GM12891 (cell line): ENCODE results near the gene NOTCH2.

Experiments
- POLR2A ChIP-seq: IDR thresholded peaks from 2 replicates; pipeline ENCODE4 v1.6.1; 2011; ENCODE audit warnings: low read depth, low read length, control low read depth
- POLR2AphosphoS5 ChIP-seq: IDR thresholded peaks from 2 replicates; pipeline ENCODE4 v1.6.1; 2011; ENCODE audit warnings: low read depth, low read length, control low read depth
- POU2F2 ChIP-seq: IDR thresholded peaks from 2 replicates; pipeline ENCODE4 v1.6.1; 2011; ENCODE audit warnings: low read depth, mild to moderate bottlenecking, control low read depth, low read length, moderate library complexity
- TAF1 ChIP-seq: IDR thresholded peaks from 2 replicates; pipeline ENCODE4 v1.6.1; 2011; ENCODE audit warnings: low read depth, low read length, control low read depth

- TF ChIP-seq TAF1: no peak
- TF ChIP-seq POLR2AphosphoS5: no peak
- no peak for TF ChIP-seq POLR2A
- no peak for TF ChIP-seq POU2F2
These were observed 199.5 kb downstream of the NOTCH2 start for GRCh38 chr1:119869995-119870394.
